Measurements from ENCODE around the gene VAT1L. TPM values are rescaled to one million over a fixed set of nuclear protein-coding genes. Genes with fewer than 3 reads are reported as not detected.

The VAT1L gene
- total RNA-seq, 1 experiment from 2014 or later, result 19.1 TPM

DNA sequence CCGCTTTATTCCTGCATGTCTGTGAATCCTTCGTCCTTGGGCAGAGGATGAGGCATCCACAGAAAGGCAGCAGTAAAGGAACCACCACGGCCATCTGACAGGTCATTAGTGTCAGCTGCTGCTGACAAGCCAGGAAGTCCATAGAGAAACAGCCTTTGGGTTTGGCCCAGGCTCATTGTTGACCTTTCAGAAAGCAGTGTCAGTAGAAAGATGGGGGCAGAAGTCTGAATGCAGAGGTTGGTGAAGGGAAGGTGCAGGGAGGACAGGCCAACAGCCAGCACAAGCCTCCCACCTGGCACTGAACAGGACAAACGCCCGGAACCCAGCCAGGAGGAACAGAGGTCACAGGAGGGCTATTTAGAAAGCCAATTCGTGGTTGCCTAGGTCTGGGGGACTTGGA lies 105.8 kb downstream of the VAT1L start:
- CTCF ChIA-PET, result no interaction called here
- Mint-ChIP-seq H3K4me1 (peaks cover 25% of the 10 kb centered on the region), H3K4me3 (no peak overlapping the region), H3K9me3 (no peaks in the 10 kb centered on the region), H3K27ac (no peak overlapping the region), H3K36me3 (no peaks in the 10 kb centered on the region), H3K27me3 (ENCODE audit: low read depth) (no peaks in the 10 kb centered on the region)
- DNase-seq (ENCODE audit: low spot score) (no peak), ATAC-seq (no peak)
- TF ChIP-seq, protein P1, sequence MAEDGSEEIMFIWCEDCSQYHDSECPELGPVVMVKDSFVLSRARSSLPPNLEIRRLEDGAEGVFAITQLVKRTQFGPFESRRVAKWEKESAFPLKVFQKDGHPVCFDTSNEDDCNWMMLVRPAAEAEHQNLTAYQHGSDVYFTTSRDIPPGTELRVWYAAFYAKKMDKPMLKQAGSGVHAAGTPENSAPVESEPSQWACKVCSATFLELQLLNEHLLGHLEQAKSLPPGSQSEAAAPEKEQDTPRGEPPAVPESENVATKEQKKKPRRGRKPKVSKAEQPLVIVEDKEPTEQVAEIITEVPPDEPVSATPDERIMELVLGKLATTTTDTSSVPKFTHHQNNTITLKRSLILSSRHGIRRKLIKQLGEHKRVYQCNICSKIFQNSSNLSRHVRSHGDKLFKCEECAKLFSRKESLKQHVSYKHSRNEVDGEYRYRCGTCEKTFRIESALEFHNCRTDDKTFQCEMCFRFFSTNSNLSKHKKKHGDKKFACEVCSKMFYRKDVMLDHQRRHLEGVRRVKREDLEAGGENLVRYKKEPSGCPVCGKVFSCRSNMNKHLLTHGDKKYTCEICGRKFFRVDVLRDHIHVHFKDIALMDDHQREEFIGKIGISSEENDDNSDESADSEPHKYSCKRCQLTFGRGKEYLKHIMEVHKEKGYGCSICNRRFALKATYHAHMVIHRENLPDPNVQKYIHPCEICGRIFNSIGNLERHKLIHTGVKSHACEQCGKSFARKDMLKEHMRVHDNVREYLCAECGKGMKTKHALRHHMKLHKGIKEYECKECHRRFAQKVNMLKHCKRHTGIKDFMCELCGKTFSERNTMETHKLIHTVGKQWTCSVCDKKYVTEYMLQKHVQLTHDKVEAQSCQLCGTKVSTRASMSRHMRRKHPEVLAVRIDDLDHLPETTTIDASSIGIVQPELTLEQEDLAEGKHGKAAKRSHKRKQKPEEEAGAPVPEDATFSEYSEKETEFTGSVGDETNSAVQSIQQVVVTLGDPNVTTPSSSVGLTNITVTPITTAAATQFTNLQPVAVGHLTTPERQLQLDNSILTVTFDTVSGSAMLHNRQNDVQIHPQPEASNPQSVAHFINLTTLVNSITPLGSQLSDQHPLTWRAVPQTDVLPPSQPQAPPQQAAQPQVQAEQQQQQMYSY (CRISPR knock-in tag; IDR thresholded peaks at IDR 0.05), result no peak
- POLR2A ChIA-PET, result no interaction called here

GRCh38 chr16:77895962-77896361 lies 107.6 kb downstream of the VAT1L start:
- peaks cover 30% of the 10 kb centered on the region for H3K4me1 Mint-ChIP-seq
- DNase-seq (ENCODE audit: low spot score), result no peak
- H3K36me3 Mint-ChIP-seq, result no peaks in the 10 kb centered on the region
- no peaks in the 10 kb centered on the region for H3K27me3 Mint-ChIP-seq (ENCODE audit: low read depth)
- 0 out of 2 replicates have a peak overlapping the region, but pooled peaks have one; percentile 6 for H3K27ac Mint-ChIP-seq
- H3K4me3 Mint-ChIP-seq, result no peak overlapping the region
- ChIA-PET CTCF (no interaction called here), POLR2A (no interaction called here)
- no peaks in the 10 kb centered on the region for H3K9me3 Mint-ChIP-seq
- ATAC-seq, result peak; percentile 15; the same call in 1 of the 2 replicates
- TF ChIP-seq ERG (CRISPR knock-in tag; IDR thresholded peaks at IDR 0.05) (no peak), E2F4 (CRISPR knock-in tag; IDR thresholded peaks at IDR 0.05; ENCODE audit: borderline replicate concordance, low read depth) (no peak), NR3C1 (CRISPR knock-in tag; conservative IDR thresholded peaks at IDR 0.05; ENCODE audit: low read depth) (no peak), TCF7 (CRISPR knock-in tag; IDR thresholded peaks at IDR 0.05; ENCODE audit: low read depth) (no peak), PRRX2 (CRISPR knock-in tag; IDR thresholded peaks at IDR 0.05) (no peak), MLX (CRISPR knock-in tag; IDR thresholded peaks at IDR 0.05) (no peak), HMGA2 (CRISPR knock-in tag; IDR thresholded peaks at IDR 0.05) (no peak), ATF1 (CRISPR knock-in tag; IDR thresholded peaks at IDR 0.05) (no peak)
- TF ChIP-seq, protein P2, sequence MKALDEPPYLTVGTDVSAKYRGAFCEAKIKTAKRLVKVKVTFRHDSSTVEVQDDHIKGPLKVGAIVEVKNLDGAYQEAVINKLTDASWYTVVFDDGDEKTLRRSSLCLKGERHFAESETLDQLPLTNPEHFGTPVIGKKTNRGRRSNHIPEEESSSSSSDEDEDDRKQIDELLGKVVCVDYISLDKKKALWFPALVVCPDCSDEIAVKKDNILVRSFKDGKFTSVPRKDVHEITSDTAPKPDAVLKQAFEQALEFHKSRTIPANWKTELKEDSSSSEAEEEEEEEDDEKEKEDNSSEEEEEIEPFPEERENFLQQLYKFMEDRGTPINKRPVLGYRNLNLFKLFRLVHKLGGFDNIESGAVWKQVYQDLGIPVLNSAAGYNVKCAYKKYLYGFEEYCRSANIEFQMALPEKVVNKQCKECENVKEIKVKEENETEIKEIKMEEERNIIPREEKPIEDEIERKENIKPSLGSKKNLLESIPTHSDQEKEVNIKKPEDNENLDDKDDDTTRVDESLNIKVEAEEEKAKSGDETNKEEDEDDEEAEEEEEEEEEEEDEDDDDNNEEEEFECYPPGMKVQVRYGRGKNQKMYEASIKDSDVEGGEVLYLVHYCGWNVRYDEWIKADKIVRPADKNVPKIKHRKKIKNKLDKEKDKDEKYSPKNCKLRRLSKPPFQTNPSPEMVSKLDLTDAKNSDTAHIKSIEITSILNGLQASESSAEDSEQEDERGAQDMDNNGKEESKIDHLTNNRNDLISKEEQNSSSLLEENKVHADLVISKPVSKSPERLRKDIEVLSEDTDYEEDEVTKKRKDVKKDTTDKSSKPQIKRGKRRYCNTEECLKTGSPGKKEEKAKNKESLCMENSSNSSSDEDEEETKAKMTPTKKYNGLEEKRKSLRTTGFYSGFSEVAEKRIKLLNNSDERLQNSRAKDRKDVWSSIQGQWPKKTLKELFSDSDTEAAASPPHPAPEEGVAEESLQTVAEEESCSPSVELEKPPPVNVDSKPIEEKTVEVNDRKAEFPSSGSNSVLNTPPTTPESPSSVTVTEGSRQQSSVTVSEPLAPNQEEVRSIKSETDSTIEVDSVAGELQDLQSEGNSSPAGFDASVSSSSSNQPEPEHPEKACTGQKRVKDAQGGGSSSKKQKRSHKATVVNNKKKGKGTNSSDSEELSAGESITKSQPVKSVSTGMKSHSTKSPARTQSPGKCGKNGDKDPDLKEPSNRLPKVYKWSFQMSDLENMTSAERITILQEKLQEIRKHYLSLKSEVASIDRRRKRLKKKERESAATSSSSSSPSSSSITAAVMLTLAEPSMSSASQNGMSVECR (CRISPR knock-in tag; IDR thresholded peaks at IDR 0.05; ENCODE audit: borderline replicate concordance), result no peak
- TF ChIP-seq, protein P3, sequence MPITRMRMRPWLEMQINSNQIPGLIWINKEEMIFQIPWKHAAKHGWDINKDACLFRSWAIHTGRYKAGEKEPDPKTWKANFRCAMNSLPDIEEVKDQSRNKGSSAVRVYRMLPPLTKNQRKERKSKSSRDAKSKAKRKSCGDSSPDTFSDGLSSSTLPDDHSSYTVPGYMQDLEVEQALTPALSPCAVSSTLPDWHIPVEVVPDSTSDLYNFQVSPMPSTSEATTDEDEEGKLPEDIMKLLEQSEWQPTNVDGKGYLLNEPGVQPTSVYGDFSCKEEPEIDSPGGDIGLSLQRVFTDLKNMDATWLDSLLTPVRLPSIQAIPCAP (CRISPR knock-in tag; IDR thresholded peaks at IDR 0.05), result no peak
